GM04503 (cell line): ENCODE results near the gene NXPH2.
A peak's percentile ranks its signal among the peaks of the same experiment; 100 is the strongest.
"Not testable (repeated sequence)": the region's sequence is repeated elsewhere in the genome, so short reads cannot be mapped to it uniquely, and the experiment has no call there.

Experiments
- DNase-seq: peaks from one replicate; pipeline ENCODE4 v3.0.0-alpha.2; 2012; ENCODE audit warnings: low read depth

The NXPH2 gene

DNA sequence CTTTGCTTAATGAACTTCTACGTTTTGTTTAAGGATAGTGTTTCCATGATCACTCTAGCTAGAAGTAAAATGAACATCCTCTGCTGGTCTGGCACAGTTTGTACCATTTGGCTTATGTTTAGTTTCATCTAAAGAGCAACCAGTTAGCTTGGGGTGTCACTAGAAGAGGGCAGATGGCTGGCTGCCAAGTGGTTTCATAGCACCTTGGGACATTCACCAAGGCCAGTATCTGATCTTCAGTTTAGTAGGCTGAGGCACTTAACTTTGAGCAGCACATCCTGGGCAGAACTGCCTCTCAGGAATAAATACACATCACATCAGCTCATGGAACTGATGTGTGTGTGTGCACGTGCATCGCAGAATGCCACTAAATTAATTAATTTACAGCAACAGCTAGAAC, 68.4 kb downstream of the NXPH2 start:
- DNase-seq = no peak

DNA sequence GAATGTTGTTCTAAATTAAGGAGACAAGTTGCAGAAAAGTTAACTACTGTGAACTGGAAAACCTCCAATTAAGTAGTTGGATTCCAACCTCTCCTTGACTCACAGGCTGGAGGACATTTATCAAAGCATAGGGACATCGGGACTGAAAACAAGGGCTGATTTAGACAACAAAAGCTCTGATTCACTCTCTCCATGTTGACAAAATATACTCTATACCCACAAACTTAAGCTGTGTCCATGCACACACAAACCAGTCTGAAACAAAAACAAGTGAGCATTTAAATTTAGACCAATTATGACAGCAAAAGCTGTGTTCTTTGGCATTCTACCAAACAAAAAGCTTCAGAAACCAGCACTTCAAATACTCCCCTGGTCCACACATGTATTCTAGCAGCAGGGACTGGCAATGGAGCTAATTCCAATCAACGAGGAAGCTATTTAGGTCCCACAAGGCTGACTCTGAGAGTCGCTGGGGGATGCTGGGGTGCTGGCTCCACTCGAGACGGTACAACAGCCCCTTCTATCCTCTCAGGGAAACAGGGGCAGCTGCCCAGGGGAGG, 71.4 kb downstream of the NXPH2 start:
- peak; percentile 51 for DNase-seq

DNA sequence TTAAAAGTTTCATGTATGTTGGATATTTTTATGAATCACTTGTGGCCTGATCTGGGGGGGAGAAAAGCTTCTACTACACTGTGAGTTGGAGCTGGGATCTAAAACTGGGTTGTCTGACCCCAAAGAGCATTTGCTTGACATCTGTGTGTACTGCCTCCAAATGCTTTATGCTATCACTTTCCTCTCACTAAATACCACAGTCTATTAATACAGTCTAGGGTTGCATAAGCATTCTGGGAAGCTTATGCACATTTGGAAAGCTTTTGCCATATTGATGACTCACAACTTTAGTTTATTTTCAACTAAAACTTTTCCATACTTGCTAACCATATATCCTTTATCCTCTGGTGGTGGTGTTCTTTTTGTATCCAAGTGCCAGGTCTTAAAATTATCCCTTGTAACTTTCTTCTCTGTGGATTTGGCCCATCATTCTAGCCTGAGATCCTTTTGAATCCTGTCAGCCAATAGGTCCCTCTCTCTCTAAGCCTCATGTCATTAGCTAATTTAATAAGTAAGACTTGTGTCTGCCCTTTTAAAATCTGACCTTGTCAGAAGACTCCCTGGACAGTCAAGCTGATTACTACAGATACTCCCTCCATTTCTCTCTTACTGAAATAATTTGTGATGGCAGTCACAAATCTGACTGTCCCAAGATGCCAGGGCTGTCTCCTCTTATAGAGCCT, 72.7 kb downstream of the NXPH2 start:
- peak; percentile 54 for DNase-seq

DNA sequence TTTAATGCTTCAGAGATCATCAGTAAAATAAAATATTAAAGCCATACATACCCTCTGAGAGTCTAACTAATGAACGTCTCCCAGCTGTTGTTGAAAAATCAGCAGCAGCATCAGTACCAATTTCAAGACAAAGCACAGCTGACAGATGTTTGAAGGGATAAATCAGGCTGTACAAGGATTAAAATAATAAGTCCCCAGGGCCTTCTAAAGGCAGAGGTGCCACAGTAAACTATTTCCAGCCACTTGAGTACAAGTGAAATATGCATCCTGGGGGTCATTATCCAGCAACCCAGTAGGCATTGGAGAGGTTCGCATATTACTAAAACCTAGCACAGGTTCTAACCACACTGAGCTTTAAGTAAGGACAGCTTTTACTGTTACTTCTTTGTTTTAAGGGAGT, 76.9 kb downstream of the NXPH2 start:
- no peak for DNase-seq

DNA sequence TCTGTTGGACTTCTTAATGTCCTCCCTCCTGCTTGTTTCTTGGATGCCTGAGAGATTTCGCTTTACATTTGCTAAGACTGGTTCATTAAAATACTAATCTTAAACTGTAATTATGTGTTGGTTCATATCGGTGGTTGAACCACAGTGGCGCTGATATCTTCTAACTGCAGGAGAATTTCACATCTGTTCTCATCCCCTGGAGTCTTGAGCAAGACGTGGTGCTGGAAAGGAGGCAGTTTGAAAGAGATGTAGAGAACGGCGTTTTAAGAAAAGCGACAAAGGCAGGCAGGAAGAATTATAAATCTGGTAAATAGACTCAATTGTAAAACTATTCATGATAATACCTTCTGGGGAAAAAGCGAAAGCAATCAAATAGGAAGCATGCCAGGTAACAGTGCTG, 79.5 kb downstream of the NXPH2 start:
- DNase-seq = no peak

DNA sequence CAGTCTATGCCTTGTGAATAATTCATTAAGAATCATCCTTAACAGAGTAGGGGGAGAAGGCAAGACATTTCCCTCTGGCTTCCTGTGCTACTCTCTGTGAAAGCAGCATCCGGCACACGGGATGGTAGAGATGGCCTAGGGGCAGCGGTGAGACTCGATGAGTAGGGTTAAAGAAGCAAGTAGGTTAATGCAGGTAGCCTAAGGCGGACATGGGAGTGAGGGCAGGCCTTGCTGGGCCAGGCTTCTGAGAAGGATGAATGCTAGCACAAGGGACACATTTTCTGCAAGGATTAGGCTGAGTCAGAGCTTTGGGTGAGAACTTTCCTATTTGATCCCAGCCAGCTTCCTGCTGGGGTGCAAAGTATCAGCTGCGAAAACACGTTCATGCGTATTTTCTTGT, 80.8 kb downstream of the NXPH2 start:
- DNase-seq = no peak

DNA sequence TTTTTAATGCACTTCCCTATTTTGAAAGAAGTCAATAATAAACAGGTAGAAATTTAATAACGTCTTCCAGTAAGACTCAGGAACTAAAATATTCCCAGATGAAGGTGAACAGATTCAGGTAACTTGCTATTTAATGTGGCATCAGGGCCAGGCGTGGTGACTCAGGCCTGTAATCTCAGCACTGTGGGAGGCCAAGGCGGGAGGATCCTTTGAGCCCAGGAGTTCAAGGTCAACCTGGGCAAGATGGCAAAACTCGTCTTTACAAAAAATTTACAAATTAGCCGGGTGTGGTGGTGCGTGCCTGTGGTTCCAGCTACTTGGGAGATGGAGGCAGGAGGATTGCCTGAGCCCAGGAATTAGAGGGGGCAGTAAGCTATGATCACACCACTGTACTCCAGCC, 81.8 kb downstream of the NXPH2 start:
- no peak for DNase-seq

DNA sequence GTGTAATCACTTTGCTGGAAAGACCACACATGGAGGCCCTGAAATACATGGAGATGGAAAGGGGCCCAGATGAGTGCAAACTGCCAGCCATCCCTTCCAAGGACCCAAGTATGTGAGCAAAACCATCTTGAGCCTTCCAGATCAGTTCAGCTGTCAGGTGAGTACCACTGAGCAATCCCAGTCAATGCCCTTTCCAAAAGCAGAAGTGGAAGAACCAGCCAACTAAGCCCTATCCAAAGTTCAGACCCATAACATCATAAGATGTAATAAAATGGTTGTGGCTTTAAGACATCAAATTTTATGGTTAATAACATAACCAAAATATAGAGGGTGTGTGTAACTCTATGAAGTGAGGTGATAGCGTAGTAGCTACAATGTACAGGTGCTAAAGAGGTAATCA, 88.5 kb downstream of the NXPH2 start:
- DNase-seq = no peak

DNA sequence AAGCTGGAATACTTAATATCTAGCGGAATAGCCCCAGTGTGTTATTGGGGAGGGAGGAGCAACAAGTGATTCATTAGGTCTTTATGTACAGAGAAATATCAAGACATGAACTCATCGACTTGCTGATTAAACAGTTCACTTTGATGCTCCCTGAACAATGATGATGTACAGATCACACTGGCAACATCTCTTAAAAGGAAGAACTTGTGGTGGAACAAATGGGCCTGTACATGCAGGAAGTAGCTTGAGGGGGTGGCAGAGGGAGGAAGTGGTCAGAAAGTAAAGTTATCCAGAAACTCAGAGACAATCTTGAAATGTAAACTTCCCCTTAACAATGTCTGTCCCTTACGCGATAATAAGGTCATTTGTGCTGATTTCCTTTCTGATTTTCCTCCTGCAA, 90.5 kb downstream of the NXPH2 start:
- no peak for DNase-seq

DNA sequence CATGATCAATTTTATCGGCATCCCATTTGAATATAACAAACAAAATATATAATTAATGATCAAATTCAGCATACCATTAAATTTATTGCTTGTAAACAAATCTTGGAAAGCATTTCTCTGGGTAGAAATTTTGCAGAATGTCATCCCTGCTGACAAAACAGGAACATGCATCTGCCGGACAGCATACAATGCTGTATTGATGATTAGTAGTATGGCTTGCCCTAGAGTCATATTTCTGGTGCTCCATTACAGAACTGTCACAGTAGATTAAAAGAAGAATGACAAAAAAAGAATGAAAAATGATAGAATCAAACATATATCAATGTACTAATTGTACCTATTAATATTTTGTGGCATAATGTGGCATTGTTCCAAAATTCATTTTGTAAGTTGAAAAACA, 98.0 kb downstream of the NXPH2 start:
- no peak for DNase-seq

DNA sequence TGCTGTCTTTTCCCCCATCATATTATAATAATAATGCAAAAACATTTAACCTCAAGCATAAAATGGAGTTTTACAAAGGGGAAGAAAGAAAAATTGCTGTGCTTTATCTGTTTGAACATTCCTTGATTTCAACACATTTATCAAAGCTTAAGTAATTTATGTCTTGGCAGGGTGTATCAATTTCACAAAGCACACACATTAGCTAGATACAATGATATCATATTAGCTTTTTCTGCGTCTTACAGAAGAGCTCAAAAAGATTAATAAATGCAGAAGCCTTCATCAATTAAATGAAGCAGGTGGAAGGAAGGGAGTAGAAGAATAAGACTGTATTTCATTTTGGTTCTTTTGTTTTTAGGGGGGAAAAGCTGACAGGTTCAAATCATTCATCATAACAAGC, 103.0 kb downstream of the NXPH2 start:
- no peak for DNase-seq

DNA sequence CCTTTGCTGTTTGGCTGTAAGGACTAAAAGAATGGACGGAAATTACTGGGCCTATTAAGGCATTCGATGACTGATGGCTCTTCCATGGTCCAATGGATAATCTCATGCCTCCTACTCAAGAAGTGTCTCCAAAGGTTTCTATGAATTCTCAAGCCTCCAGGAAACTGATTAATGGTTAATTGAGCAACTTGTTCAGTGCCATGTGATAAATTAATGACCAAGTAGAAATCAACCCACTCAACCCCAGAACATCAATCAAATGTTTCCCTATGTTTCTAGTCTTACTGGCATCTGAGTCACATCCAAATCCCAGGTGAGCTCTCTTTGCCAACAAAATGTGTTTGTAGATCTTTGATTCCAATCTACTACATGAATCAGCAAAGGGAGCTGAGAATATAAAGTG, 103.6 kb downstream of the NXPH2 start:
- no peak for DNase-seq

DNA sequence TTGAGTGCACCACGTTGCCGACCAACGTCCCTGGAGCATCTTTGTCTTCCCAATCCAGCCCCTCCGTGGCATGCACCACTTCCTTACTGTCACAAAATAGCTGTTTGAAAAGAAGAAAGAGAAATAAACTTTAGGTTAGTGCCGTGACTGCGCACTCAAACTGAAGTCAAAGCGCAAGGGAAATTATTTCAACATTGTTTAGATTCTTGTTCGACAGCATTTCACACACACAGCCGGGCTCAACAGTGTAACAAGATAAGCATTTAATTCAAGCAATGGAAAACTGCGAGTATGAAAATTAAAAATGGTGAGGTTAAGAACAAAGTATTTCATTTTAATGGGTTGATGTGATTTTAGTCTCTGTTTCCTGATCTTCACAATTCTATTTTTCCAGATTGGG, 108.6 kb downstream of the NXPH2 start:
- no peak for DNase-seq

DNA sequence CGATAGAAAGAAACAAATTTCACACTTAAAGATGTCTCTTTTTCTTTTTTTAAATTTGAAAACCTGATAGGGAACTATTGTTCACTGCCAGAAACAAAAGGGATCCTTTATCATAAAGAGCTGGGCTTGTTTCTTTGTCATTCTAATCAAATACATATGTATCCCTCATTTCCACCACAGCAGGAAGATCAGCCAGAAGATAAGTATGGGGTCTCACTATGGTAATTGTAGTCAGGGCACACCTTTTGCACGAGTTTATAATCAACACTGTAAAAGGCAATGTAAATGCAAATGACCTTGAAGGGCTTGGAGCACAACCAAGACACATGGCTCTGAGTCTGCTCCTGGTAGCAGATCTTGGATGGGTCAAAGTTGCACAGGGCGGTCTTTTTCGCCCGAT, 109.5 kb downstream of the NXPH2 start:
- no peak for DNase-seq

DNA sequence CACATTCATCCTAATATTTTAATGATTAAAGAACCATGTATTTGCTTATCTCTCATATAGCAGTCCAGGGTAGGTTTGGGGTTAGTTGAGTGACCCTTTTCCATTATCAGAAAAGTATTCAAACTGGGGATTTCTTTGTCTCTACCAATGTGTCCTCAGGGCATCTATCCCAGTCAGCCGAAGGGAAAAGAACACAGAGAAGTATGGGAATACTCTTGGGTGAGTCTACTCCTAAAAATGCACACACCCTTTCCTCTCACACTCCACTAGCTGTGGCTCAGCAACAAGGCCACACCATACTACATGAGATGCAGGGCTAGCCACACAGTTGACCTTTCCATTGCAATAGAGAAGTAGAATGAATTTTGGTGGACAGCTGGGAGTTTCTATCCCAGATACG, 114.3 kb downstream of the NXPH2 start:
- no peak for DNase-seq

DNA sequence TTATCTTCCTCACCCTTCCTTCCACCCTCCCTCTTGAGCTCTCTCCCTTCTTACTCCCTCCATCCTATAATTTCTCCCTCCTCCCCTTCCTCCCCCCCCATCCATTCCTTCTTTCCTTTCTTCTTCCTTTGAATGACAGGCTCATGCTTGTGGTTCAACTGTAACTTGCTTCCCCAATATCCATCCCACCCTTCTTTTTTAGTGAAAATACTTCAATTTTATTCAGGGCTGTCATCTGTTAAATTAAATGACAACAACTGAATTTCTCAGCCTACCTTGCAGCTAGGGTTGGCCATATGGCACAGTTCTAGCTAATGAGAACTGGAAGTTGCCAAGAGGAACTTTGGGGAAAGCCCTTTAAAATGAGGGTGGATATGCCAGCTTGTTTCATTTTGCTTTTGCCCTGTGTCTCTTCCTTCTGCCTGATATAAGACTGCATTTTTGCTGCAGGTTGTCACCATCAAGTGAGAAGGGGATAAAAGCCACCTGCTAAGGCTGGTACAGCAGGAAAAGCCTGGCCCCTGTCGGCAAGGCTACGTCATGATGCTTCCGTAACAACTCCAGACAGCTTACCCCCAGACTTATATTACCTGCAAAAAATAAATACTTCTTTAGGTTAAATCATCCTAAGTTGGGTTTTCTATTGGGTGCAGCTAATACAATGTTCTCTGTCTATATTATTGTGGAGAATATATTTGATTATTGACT, 121.8 kb downstream of the NXPH2 start:
- no peak for DNase-seq

DNA sequence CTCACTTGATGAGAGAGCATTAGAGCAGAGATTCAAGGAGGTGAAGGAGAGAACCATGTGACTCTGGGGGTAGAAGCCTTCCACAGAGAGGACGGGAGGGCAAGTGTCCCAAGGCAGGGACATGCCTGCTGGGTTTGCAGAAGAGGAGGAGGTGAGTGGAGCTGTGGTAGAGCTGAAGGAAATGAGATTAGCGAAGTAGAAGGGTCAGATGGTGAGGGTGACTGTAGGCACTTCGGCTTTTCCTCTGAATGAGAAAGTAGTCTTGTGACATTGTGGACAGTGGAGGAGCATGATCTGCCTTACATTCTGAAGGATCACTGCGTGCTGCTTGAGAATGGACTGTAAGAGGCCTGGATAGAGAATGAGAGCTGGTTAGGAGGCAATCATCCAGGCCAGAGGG, 126.0 kb downstream of the NXPH2 start:
- no peak for DNase-seq

DNA sequence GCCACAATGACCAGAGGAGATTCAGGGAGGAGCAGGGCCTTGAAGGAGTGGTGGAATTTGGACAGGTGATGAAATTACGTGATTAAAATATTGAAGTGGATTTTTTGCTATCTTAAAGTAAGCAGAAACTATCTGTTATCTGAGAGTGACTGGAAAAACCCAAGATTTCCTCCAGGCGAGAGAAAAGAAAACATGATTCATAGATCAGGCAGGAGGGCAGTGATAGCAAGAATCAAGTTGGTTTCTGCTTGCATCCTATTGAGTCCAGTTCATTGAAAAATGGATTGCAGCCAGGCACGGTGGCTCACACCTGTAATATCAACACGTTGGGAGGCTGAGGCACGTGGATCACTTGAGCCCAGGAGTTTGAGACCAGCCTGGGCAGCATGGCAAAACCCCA, 127.8 kb downstream of the NXPH2 start:
- no peak for DNase-seq

DNA sequence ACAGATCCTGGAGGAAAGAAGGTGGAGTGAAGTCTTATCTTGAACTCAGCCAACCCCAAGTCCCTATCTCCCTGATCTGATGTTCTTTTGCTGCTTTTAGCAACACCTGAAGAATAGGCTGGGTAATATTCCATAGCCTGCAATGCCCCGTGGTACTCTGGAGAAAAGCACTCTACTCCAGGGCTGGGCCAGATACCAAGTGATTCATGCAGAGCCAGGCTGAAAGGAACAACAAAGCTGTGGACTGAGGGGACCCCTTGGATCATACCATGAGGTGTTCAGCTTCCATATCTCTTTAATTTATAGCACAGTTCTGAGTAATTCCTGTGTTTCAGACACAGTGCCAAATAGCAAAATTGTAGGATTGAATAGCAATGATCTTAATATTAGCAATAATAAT, 130.6 kb downstream of the NXPH2 start:
- no peak for DNase-seq

DNA sequence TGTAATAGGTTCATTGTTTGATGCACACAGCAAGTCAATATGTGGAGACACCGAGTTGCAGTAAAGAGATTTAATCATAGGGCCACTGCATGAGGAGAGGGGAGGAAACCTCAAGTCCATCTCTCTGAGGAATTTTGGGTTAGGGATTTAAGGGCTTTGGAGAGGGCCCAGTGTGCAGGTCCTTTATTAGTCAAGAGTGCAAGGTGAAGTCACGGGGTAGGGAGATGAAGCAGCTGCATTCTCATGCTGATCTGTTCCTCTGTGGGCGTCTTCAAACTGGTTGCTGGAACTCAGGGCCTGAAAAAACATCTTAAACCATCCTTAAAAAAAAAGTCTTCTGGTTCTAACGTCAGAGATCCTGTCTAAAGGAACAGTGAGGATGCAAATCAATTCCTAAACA, 131.6 kb downstream of the NXPH2 start:
- no peak for DNase-seq

DNA sequence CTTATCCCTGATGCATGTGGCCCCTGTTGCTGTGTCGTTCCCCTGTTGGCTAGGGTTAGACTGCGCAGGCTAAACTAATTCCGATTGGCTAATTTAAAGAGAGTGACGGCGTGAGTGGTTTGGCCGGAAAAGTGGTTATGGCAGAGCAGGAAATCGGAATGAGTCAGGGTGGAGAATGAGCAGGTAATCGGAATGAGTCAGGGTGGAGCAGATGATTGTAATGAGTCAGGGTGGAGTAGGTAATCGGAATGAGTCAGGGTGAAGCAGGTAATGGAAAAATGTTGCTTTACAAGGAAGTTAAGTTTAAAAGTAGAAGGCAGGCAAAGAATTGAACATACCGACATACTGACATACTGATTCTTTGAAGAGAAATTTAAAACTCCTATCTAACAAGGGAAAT, 135.4 kb downstream of the NXPH2 start:
- not testable (repeated sequence) for DNase-seq

DNA sequence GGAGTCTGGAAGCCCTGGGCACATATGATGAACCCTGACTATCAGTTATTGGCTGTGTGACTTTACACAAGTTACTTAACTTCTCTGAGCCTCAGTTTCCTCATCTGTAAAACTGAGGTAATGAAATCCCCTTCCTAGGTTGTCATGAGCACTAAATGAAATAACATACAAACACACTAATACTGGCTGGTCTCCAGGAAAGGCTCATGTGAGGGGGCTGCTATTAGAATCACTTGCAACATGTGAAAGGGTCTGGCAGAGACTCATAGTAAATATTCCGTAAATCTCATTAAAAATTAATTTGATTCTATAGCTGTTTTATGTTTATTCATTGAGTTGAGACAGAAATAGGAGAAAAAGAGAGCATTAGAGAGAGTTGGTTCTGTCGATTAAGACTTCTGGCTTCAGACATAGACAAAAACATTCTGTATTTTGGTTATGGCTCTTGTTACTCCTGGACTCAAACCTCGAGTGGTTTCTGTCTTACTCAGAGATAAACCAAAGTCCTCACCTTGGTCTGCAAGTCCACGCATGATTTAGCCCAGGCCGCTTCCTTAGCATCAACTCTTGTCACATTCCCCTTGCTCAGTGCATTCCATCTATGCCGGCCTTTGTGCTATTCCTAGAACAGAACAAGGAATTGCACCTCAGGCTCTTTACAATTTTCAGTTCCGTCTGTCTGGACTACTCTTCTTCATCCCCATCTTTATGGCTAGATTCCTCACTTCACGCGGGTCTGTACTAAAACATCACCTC, 139.1 kb downstream of the NXPH2 start:
- DNase-seq = no peak

DNA sequence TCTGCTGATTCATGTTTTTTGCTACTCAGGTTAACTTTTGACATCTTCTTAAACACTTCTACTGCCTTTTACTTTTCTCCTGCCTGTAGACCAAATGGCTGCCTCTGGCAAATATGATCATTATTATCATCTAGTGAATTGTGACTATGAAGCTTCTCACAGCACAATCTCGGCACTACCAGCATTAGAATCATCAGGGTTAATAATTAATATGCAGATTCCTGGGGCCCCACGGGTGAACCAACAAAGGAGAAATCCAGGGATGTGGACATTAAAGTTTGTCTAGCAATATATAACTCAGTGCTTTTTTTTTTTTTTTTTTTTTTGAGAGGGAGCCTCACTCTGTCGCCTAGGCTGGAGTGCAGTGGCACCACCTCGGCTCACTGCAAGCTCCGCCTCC, 142.5 kb downstream of the NXPH2 start:
- DNase-seq = no peak
